Suprapubic skin (tissue), 4 donors: ENCODE data around the gene IL1RAP.
A peak's percentile ranks its signal among the peaks of the same experiment; 100 is the strongest.

Source experiments
- CTCF ChIP-seq, 2 donors: fragments of 200-600 bp in 1 of 2; fragments of 450-650 bp in 1 of 2; sonication (generic) in 1 of 2; IDR thresholded peaks; one replicate each; pipeline ENCODE4 v1.5.1; 2016 to 2019; ENCODE audit warnings: antibody characterized with exemption in 2 of 2, mild to moderate bottlenecking in 1 of 2, moderate library complexity in 1 of 2
- POLR2A ChIP-seq, 2 donors: fragments of 450-650 bp; IDR thresholded peaks; one replicate each; pipeline ENCODE4 v1.6.1; 2017; ENCODE audit warnings: antibody characterized with exemption in 2 of 2, mild to moderate bottlenecking in 2 of 2, moderate library complexity in 2 of 2
- POLR2AphosphoS5 ChIP-seq, 3 donors: sonication (generic); formaldehyde crosslinking; IDR thresholded peaks; one replicate each; pipeline ENCODE4 v1.6.1; 2017; ENCODE audit warnings: antibody characterized with exemption in 3 of 3

GRCh38 chr3:190533511-190534281 lies 19.8 kb downstream of the IL1RAP start:
- no peak for TF ChIP-seq CTCF (IDR thresholded peaks at IDR 0.05)
- TF ChIP-seq POLR2AphosphoS5 (IDR thresholded peaks at IDR 0.05), result peak in 2 of 3 donors; percentile 25 to 41
- no peak for TF ChIP-seq POLR2A (IDR thresholded peaks at IDR 0.05)
